Trophoblast cell (in vitro differentiated cells and primary cell): ENCODE results near the gene PALM3.
A peak's percentile ranks its signal among the peaks of the same experiment; 100 is the strongest.

ENCODE experiments used
- DNase-seq, 2 donors: peaks; one replicate each; pipeline ENCODE4 v3.0.0-alpha.2; 2016
- H2AFZ ChIP-seq: 2 replicates; pipeline ENCODE4 v1.6.1; 2013; ENCODE audit warnings: low read length, moderate library complexity, mild to moderate bottlenecking; ENCODE audit not compliant: insufficient read depth, poor library complexity
- H2AK5ac ChIP-seq: 2 replicates; pipeline ENCODE4 v1.6.1; 2013; ENCODE audit warnings: mild to moderate bottlenecking, low read length
- H2BK120ac ChIP-seq: 2 replicates; pipeline ENCODE4 v1.6.1; 2013; ENCODE audit warnings: low read length, mild to moderate bottlenecking, moderate library complexity; ENCODE audit not compliant: insufficient read depth, poor library complexity
- H2BK12ac ChIP-seq: 2 replicates; pipeline ENCODE4 v1.6.1; 2013; ENCODE audit warnings: mild to moderate bottlenecking, low read length, moderate library complexity
- H2BK5ac ChIP-seq: 2 replicates; pipeline ENCODE4 v1.6.1; 2013; ENCODE audit warnings: low read length, low read depth, moderate library complexity, mild to moderate bottlenecking; ENCODE audit not compliant: poor library complexity
- H3K14ac ChIP-seq: 2 replicates; pipeline ENCODE4 v1.6.1; 2013; ENCODE audit warnings: mild to moderate bottlenecking, low read length
- H3K18ac ChIP-seq: 2 replicates; pipeline ENCODE4 v1.6.1; 2013; ENCODE audit warnings: mild to moderate bottlenecking, low read length
- H3K23ac ChIP-seq: 2 replicates; pipeline ENCODE4 v1.6.1; 2013; ENCODE audit warnings: low read length
- H3K27ac ChIP-seq: 2 replicates; pipeline ENCODE4 v1.5.1; 2013; ENCODE audit warnings: low read depth, mild to moderate bottlenecking, inconsistent platforms, low read length, moderate library complexity
- H3K27me3 ChIP-seq: 2 replicates; pipeline ENCODE4 v1.6.1; 2013; ENCODE audit warnings: inconsistent platforms, mild to moderate bottlenecking, low read length, moderate library complexity; ENCODE audit not compliant: insufficient read depth
- H3K36me3 ChIP-seq, 2 experiments: 1 replicate in 1 of 2; 2 replicates in 1 of 2; pipeline ENCODE4 v1.6.1; 2013; ENCODE audit warnings: low read length in 2 of 2, mild to moderate bottlenecking in 2 of 2, moderate library complexity in 1 of 2; ENCODE audit not compliant: insufficient read depth in 2 of 2, control insufficient read depth in 1 of 2
- H3K4ac ChIP-seq: 2 replicates; pipeline ENCODE4 v1.6.1; 2013; ENCODE audit warnings: low read depth, mild to moderate bottlenecking, low read length, moderate library complexity
- H3K4me1 ChIP-seq, 2 experiments: 1 replicate in 1 of 2; 2 replicates in 1 of 2; pipeline ENCODE4 v1.6.1; 2013; ENCODE audit warnings: low read length in 2 of 2, mild to moderate bottlenecking in 2 of 2, moderate library complexity in 1 of 2; ENCODE audit not compliant: insufficient read depth in 2 of 2, control insufficient read depth in 1 of 2
- H3K4me2 ChIP-seq: 2 replicates; pipeline ENCODE4 v1.6.1; 2013; ENCODE audit warnings: inconsistent platforms, mild to moderate bottlenecking, low read length, moderate library complexity
- H3K4me3 ChIP-seq: 2 replicates; pipeline ENCODE4 v1.5.1; 2013; ENCODE audit warnings: mild to moderate bottlenecking, low read depth, low read length, inconsistent platforms
- H3K79me1 ChIP-seq: one replicate; pipeline ENCODE4 v1.6.1; 2013; ENCODE audit warnings: low read length
- H3K79me2 ChIP-seq: 2 replicates; pipeline ENCODE4 v1.6.1; 2013; ENCODE audit warnings: low read length, mild to moderate bottlenecking; ENCODE audit not compliant: control insufficient read depth, insufficient read depth, poor library complexity
- H3K9ac ChIP-seq: 2 replicates; pipeline ENCODE4 v1.6.1; 2013; ENCODE audit warnings: mild to moderate bottlenecking, low read length
- H3K9me3 ChIP-seq: 2 replicates; pipeline ENCODE4 v1.6.1; 2013; ENCODE audit warnings: low read depth, mild to moderate bottlenecking, control low read depth, inconsistent platforms, low read length; ENCODE audit not compliant: insufficient read depth
- H4K12ac ChIP-seq: 2 replicates; pipeline ENCODE4 v1.6.1; 2013; ENCODE audit warnings: low read depth, mild to moderate bottlenecking, low read length, moderate library complexity
- H4K8ac ChIP-seq: 2 replicates; pipeline ENCODE4 v1.6.1; 2013; ENCODE audit warnings: low read depth, mild to moderate bottlenecking, low read length, moderate library complexity
- H4K91ac ChIP-seq: one replicate; pipeline ENCODE4 v1.6.1; 2013; ENCODE audit warnings: low read depth, mild to moderate bottlenecking, low read length, moderate library complexity
- WGBS: extraction: QIAGEN DNeasy Blood & Tissue Kit; methylation state at CpG from one replicate; pipeline ENCODE4 v1.1.7; 2013; ENCODE audit warnings: missing lambda C conversion rate; ENCODE audit not compliant: insufficient read length, insufficient coverage; ENCODE audit errors: extremely low coverage; 5-methylcytosine and 5-hydroxymethylcytosine counted together

Gene PALM3

GRCh38 chr19:14056741-14057356 is 5.0 kb downstream of the PALM3 start:
- Histone ChIP-seq H2AK5ac (no peak overlapping the region), H3K4me3 (no peak overlapping the region), H3K18ac (no peak overlapping the region), H3K4me2 (peak overlapping the region; percentile 61), H2BK5ac (no peak overlapping the region), H3K4ac (no peak overlapping the region), H2AFZ (no peak overlapping the region), H3K4me1 (peaks cover 0 to 6% of the 10 kb centered on the region in 2 experiments), H2BK12ac (no peak overlapping the region), H3K9me3 (no peaks in the 10 kb centered on the region), H3K23ac (no peak overlapping the region), H3K79me1 (peaks cover 3% of the 10 kb centered on the region), H4K8ac (no peak overlapping the region), H3K14ac (no peak overlapping the region), H4K12ac (no peak overlapping the region), H3K27me3 (peaks cover 3% of the 10 kb centered on the region), H3K27ac (no peak overlapping the region), H3K36me3 (no peaks in the 10 kb centered on the region), H2BK120ac (no peak overlapping the region), H3K9ac (no peak overlapping the region), H3K79me2 (no peaks in the 10 kb centered on the region), H4K91ac (no peak overlapping the region)
- no peak for DNase-seq
- no CpG with 5 or more reads among the region's 19 CpGs for WGBS

DNA sequence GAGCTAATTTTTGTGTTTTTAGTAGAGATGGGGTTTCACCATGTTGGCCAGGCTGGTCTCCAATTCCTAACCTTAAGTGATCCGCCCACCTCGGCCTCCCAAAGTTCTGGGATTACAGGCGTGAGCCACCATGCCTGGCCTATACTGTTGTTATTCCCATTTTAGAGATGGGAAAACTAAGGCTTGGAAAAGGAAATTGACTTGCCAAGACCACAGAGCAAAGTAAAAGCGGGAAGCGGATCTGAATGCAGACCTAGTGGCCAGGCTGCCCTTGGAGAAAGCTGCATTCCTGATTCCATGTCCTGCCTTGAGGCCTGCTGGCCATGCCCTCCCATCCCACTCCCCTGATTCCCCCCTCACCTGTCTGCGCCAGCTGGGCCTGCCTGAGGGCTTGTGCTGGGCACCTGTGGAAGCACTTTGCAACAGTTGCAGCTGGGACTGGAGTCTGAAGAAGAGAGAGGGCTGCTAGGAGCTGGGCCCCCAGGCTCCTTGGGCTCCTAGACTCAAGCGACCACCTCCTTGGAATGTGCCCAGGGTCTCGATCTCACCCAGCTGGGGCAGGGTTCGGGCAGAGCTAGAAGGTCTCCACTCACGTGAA is 5.7 kb downstream of the PALM3 start:
- Histone ChIP-seq H2AK5ac (no peak overlapping the region), H2AFZ (no peak overlapping the region), H3K4me2 (no peak overlapping the region), H3K18ac (no peak overlapping the region), H3K9me3 (no peaks in the 10 kb centered on the region), H3K79me2 (no peaks in the 10 kb centered on the region), H3K27me3 (peaks cover 3% of the 10 kb centered on the region), H3K79me1 (no peaks in the 10 kb centered on the region), H4K12ac (no peak overlapping the region), H3K4me3 (no peak overlapping the region), H3K4ac (no peak overlapping the region), H4K91ac (no peak overlapping the region), H4K8ac (no peak overlapping the region), H3K14ac (no peak overlapping the region), H2BK120ac (no peak overlapping the region), H3K23ac (no peak overlapping the region), H3K9ac (no peak overlapping the region), H2BK12ac (no peak overlapping the region), H3K4me1 (peaks cover 0 to 3% of the 10 kb centered on the region in 2 experiments), H2BK5ac (no peak overlapping the region), H3K27ac (no peak overlapping the region), H3K36me3 (no peaks in the 10 kb centered on the region)
- no peak for DNase-seq
- no CpG with 5 or more reads among the region's 10 CpGs for WGBS

GRCh38 chr19:14055396-14055795 is 6.5 kb downstream of the PALM3 start:
- Histone ChIP-seq H3K79me1 (no peaks in the 10 kb centered on the region), H3K14ac (no peak overlapping the region)

DNA sequence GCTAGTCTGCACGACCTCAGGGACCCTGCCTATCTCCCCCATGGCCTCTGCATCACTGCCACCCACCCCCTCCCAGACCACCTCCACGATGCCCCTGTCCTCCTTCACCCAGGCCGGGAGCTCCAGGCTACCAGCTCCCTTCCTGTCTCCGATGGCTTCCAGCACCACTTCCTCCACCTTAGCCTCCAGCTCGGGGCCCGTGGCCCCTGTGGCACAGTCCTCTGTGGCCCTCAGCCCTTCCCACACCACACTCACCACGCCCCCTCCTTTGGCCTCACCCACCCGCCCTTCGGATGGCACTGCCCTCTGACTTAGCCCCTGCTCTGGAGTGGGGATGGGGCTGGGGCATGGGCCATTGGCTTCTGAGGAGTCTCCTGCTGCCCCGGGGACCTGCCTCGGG is 7.2 kb downstream of the PALM3 start:
- no peak overlapping the region for H3K23ac ChIP-seq
- no peak overlapping the region for H2AK5ac ChIP-seq
- WGBS, result no CpG with 5 or more reads among the region's 11 CpGs
- H3K79me2 ChIP-seq, result no peaks in the 10 kb centered on the region
- H2BK12ac ChIP-seq, result no peak overlapping the region
- H3K14ac ChIP-seq, result no peak overlapping the region
- H2AFZ ChIP-seq, result no peak overlapping the region
- H2BK5ac ChIP-seq, result no peak overlapping the region
- H2BK120ac ChIP-seq, result no peak overlapping the region
- no peak overlapping the region for H4K91ac ChIP-seq
- H4K8ac ChIP-seq, result no peak overlapping the region
- no peak overlapping the region for H3K4me3 ChIP-seq
- no peak overlapping the region for H4K12ac ChIP-seq
- H3K4me1 ChIP-seq, result no peaks in the 10 kb centered on the region
- H3K9me3 ChIP-seq, result no peaks in the 10 kb centered on the region
- H3K4me2 ChIP-seq, result no peak overlapping the region
- H3K79me1 ChIP-seq, result no peaks in the 10 kb centered on the region
- H3K4ac ChIP-seq, result no peak overlapping the region
- DNase-seq, result no peak
- H3K18ac ChIP-seq, result no peak overlapping the region
- no peaks in the 10 kb centered on the region for H3K36me3 ChIP-seq
- H3K27ac ChIP-seq, result no peak overlapping the region
- peaks cover 3% of the 10 kb centered on the region for H3K27me3 ChIP-seq
- no peak overlapping the region for H3K9ac ChIP-seq

More at GRCh38 chr19:14055396-14055795, 6.5 kb downstream of the PALM3 start:
- Histone ChIP-seq H3K27me3 (peaks cover 3% of the 10 kb centered on the region), H2AK5ac (no peak overlapping the region), H2BK5ac (no peak overlapping the region), H3K4ac (no peak overlapping the region), H3K36me3 (no peaks in the 10 kb centered on the region), H3K27ac (no peak overlapping the region), H3K4me3 (no peak overlapping the region), H4K12ac (no peak overlapping the region), H3K18ac (no peak overlapping the region), H3K23ac (no peak overlapping the region), H2BK12ac (no peak overlapping the region), H2AFZ (no peak overlapping the region), H4K8ac (no peak overlapping the region), H3K9me3 (no peaks in the 10 kb centered on the region), H2BK120ac (no peak overlapping the region), H4K91ac (no peak overlapping the region), H3K4me2 (no peak overlapping the region), H3K4me1 (peaks cover 0 to 2% of the 10 kb centered on the region in 2 experiments), H3K79me2 (no peaks in the 10 kb centered on the region), H3K9ac (no peak overlapping the region)
- WGBS, result no CpG with 5 or more reads among the region's 3 CpGs
- DNase-seq, result no peak
